HEK293T (cell line): ENCODE measurements around the gene SF3B6.

Experiments
- CTCF ChIA-PET: fragments of 350-600 bp; formaldehyde crosslinking; extraction: SDS; loops from one replicate; lab custom pipeline; 2021; ENCODE audit warnings: antibody characterized with exemption, inconsistent platforms; lab: Yijun Ruan, JAX
- POLR2A ChIA-PET: fragments of 350-600 bp; formaldehyde crosslinking; extraction: SDS; loops from one replicate; lab custom pipeline; 2020; ENCODE audit warnings: antibody characterized with exemption, inconsistent platforms; lab: Yijun Ruan, JAX
- DNase-seq: peaks from one replicate; pipeline ENCODE4 v3.0.0; 2012; ENCODE audit warnings: mixed read lengths; ENCODE audit errors: extremely low spot score
- ARNT ChIP-seq: fragments of 450-650 bp; IDR thresholded peaks from 2 replicates; pipeline ENCODE4 v1.6.1; 2017; ENCODE audit warnings: mild to moderate bottlenecking
- BHLHE40 ChIP-seq: fragments of 450-650 bp; IDR thresholded peaks from 2 replicates; pipeline ENCODE4 v1.6.1; 2016; ENCODE audit warnings: mild to moderate bottlenecking, moderate library complexity, borderline replicate concordance
- CTBP1 ChIP-seq: fragments of 450-650 bp; IDR thresholded peaks from 2 replicates; pipeline ENCODE4 v1.6.1; 2016; ENCODE audit warnings: borderline replicate concordance
- ELF4 ChIP-seq: fragments of 450-650 bp; IDR thresholded peaks from 2 replicates; pipeline ENCODE4 v1.6.1; 2017; ENCODE audit warnings: antibody characterized with exemption
- FOXA1 ChIP-seq: fragments of 450-650 bp; IDR thresholded peaks from 2 replicates; pipeline ENCODE4 v1.6.1; 2016; ENCODE audit warnings: mild to moderate bottlenecking
- FOXK2 ChIP-seq: fragments of 450-650 bp; IDR thresholded peaks from 2 replicates; pipeline ENCODE4 v1.6.1; 2016; ENCODE audit warnings: mild to moderate bottlenecking
- FOXM1 ChIP-seq: fragments of 450-650 bp; IDR thresholded peaks from 2 replicates; pipeline ENCODE4 v1.6.1; 2017; ENCODE audit warnings: mild to moderate bottlenecking, borderline replicate concordance
- HDGF ChIP-seq: fragments of 450-650 bp; IDR thresholded peaks from 2 replicates; pipeline ENCODE4 v1.6.1; 2017; ENCODE audit warnings: antibody characterized with exemption, borderline replicate concordance
- L3MBTL2 ChIP-seq: fragments of 450-650 bp; conservative IDR thresholded peaks from 2 replicates; pipeline ENCODE4 v1.6.1; 2016; ENCODE audit warnings: mild to moderate bottlenecking
- LEF1 ChIP-seq: fragments of 450-650 bp; IDR thresholded peaks from 2 replicates; pipeline ENCODE4 v1.6.1; 2017; ENCODE audit warnings: mild to moderate bottlenecking, borderline replicate concordance
- NFRKB ChIP-seq: fragments of 450-650 bp; IDR thresholded peaks from 2 replicates; pipeline ENCODE4 v1.6.1; 2016; ENCODE audit warnings: mild to moderate bottlenecking, moderate library complexity
- PKNOX1 ChIP-seq: fragments of 450-650 bp; IDR thresholded peaks from 2 replicates; pipeline ENCODE4 v1.6.1; 2016
- SP1 ChIP-seq: fragments of 450-650 bp; IDR thresholded peaks from 2 replicates; pipeline ENCODE4 v1.6.1; 2017
- SUZ12 ChIP-seq: fragments of 450-650 bp; IDR thresholded peaks from 2 replicates; pipeline ENCODE4 v1.6.1; 2016; ENCODE audit warnings: mild to moderate bottlenecking
- TARDBP ChIP-seq: fragments of 450-650 bp; IDR thresholded peaks from 2 replicates; pipeline ENCODE4 v1.6.1; 2016
- ZNF384 ChIP-seq: fragments of 450-650 bp; IDR thresholded peaks from 2 replicates; pipeline ENCODE4 v1.6.1; 2016

Gene SF3B6

GRCh38 chr2:24080701-24081100 lies 4.6 kb upstream of the SF3B6 start:
- TF ChIP-seq CTBP1 (no peak), ELF4 (no peak), ARNT (no peak), ZNF384 (no peak), LEF1 (no peak), TARDBP (no peak), SP1 (no peak), PKNOX1 (no peak)
- CTCF ChIA-PET: interaction anchor here (0.8 kb wide), 1 partner anchor 156 kb away, joined by 3 read pairs; no protein-coding TSS in a partner anchor
- POLR2A ChIA-PET: interaction anchor here (1.1 to 1.2 kb wide), 2 partner anchors 34 to 154 kb away, joined by 4 to 5 read pairs; partner anchors contain the start of genes ATAD2B and WDCP
- DNase-seq: no peak

GRCh38 chr2:24077879-24078278 lies 1.8 kb upstream of the SF3B6 start:
- DNase-seq: no peak
- POLR2A ChIA-PET: interaction anchor here (2.2 kb wide), 1 partner anchor 151 kb away, joined by 20 read pairs; the partner anchor contains the start of gene ATAD2B
- TF ChIP-seq CTBP1: no peak
- TF ChIP-seq LEF1: no peak
- no peak for TF ChIP-seq SUZ12
- no peak for TF ChIP-seq SP1
- no peak for TF ChIP-seq HDGF
- CTCF ChIA-PET: no interaction called here

GRCh38 chr2:24077535-24077877 lies 1.4 kb upstream of the SF3B6 start:
- CTCF ChIA-PET: no interaction called here
- TF ChIP-seq TARDBP (no peak), BHLHE40 (no peak), HDGF (no peak), PKNOX1 (no peak), FOXA1 (no peak), LEF1 (no peak), CTBP1 (no peak), SUZ12 (no peak), L3MBTL2 (no peak), FOXK2 (no peak), ZNF384 (no peak), ARNT (no peak), SP1 (no peak)
- DNase-seq: no peak
- POLR2A ChIA-PET: interaction anchor here (2.2 to 2.4 kb wide), 2 partner anchors 30 to 151 kb away, joined by 20 to 27 read pairs; partner anchors contain the start of genes ATAD2B and WDCP

- ChIA-PET POLR2A (interaction anchor here (0.8 to 2.4 kb wide), 10 partner anchors 11 to 284 kb away, joined by 3 to 27 read pairs (median 7); partner anchors contain the start of genes ATAD2B, FAM228B, FKBP1B and ITSN2), CTCF (no interaction called here)
- DNase-seq: peak; percentile 7
- TF ChIP-seq L3MBTL2: peak; percentile 41
- no peak for TF ChIP-seq CTBP1
Observed at GRCh38 chr2:24076849-24077534, 866 bp upstream of the SF3B6 start.

- no peak for DNase-seq
- CTCF ChIA-PET: interaction anchor here (0.5 kb wide), 1 partner anchor 251 kb away, joined by 4 read pairs; no protein-coding TSS in a partner anchor
- POLR2A ChIA-PET: interaction anchor here (1.6 to 2.4 kb wide), 5 partner anchors 9 to 135 kb away, joined by 5 to 27 read pairs (median 9); partner anchors contain the start of genes FKBP1B, UBXN2A and WDCP
- TF ChIP-seq SP1 (no peak), L3MBTL2 (no peak), FOXA1 (no peak), ZNF384 (no peak), BHLHE40 (no peak), FOXK2 (no peak), ELF4 (no peak), NFRKB (no peak)
Observed at GRCh38 chr2:24075259-24075658, 867 bp downstream of the SF3B6 start.

GRCh38 chr2:24073816-24074215 lies 2.3 kb downstream of the SF3B6 start:
- CTCF ChIA-PET: interaction anchor here (1.4 kb wide), 1 partner anchor 9 kb away, joined by 3 read pairs; no protein-coding TSS in a partner anchor
- TF ChIP-seq L3MBTL2: no peak
- no peak for TF ChIP-seq FOXK2
- no peak for TF ChIP-seq ARNT
- no peak for TF ChIP-seq FOXA1
- TF ChIP-seq SUZ12: no peak
- TF ChIP-seq HDGF: no peak
- no peak for TF ChIP-seq ELF4
- no peak for TF ChIP-seq TARDBP
- no peak for TF ChIP-seq ZNF384
- TF ChIP-seq BHLHE40: no peak
- TF ChIP-seq CTBP1: no peak
- no peak for TF ChIP-seq FOXM1
- TF ChIP-seq LEF1: no peak
- TF ChIP-seq SP1: no peak
- no peak for TF ChIP-seq NFRKB
- no peak for TF ChIP-seq PKNOX1
- POLR2A ChIA-PET: interaction anchor here (0.7 to 1.4 kb wide), 2 partner anchors 27 to 149 kb away, joined by 3 to 4 read pairs; partner anchors contain the start of gene WDCP
- DNase-seq: no peak
